ENCODE results near the gene DLL3. TPM values are rescaled to one million over a fixed set of nuclear protein-coding genes. Genes with fewer than 3 reads are reported as not detected.
"Not testable (repeated sequence)": the region's sequence is repeated elsewhere in the genome, so short reads cannot be mapped to it uniquely, and the experiment has no call there.

The DLL3 gene
- total RNA-seq, 2 donors from 2014 or later = 0.16 to 1.2 TPM

GRCh38 chr19:39474139-39474620 lies 24.6 kb upstream of the DLL3 start:
- Mint-ChIP-seq H3K27ac (no peak overlapping the region), H3K4me3 (no peak overlapping the region), H3K9me3 (no peaks in the 10 kb centered on the region), H3K27me3 (no peaks in the 10 kb centered on the region), H3K36me3 (ENCODE audit: low read depth) (peaks cover 74% of the 10 kb centered on the region), H3K4me1 (peaks cover 11% of the 10 kb centered on the region)
- ATAC-seq (replicated peaks) = peak; percentile 64

GRCh38 chr19:39475748-39476147 lies 23.0 kb upstream of the DLL3 start:
- no peak for ATAC-seq (replicated peaks)
- H3K27ac Mint-ChIP-seq = peak overlapping the region; percentile 52
- H3K4me1 Mint-ChIP-seq = peaks cover 13% of the 10 kb centered on the region
- H3K4me3 Mint-ChIP-seq = no peak overlapping the region
- H3K36me3 Mint-ChIP-seq (ENCODE audit: low read depth) = peaks cover 59% of the 10 kb centered on the region
- H3K9me3 Mint-ChIP-seq = no peaks in the 10 kb centered on the region
- H3K27me3 Mint-ChIP-seq = no peaks in the 10 kb centered on the region

- Mint-ChIP-seq H3K4me1 (peaks cover 18% of the 10 kb centered on the region), H3K36me3 (ENCODE audit: low read depth) (peaks cover 56% of the 10 kb centered on the region), H3K27ac (peak overlapping the region; percentile 94), H3K4me3 (peak overlapping the region; percentile 89)
- ATAC-seq (replicated peaks); H3K9me3 Mint-ChIP-seq; H3K27me3 Mint-ChIP-seq: not testable (repeated sequence)
These were observed 19.4 kb upstream of the DLL3 start for GRCh38 chr19:39479319-39479801.

GRCh38 chr19:39479916-39480315 lies 18.8 kb upstream of the DLL3 start:
- no peaks in the 10 kb centered on the region for H3K9me3 Mint-ChIP-seq

GRCh38 chr19:39480337-39481228 lies 18.2 kb upstream of the DLL3 start, which contains the start of gene TIMM50:
Gene TIMM50 (plus strand): TSS chr19:39480838. CDS start chr19:39480854, 16 bp downstream.
- peak; percentile 97 for ATAC-seq (replicated peaks)
- peak within 1 kb of the TSS; percentile 89 for H3K4me3 Mint-ChIP-seq

More at GRCh38 chr19:39479916-39480315, 18.8 kb upstream of the DLL3 start:
- Mint-ChIP-seq H3K27me3 (no peaks in the 10 kb centered on the region), H3K27ac (peak overlapping the region; percentile 94), H3K36me3 (ENCODE audit: low read depth) (peaks cover 56% of the 10 kb centered on the region), H3K4me1 (peaks cover 18% of the 10 kb centered on the region), H3K4me3 (peak overlapping the region; percentile 89)
- no peak for ATAC-seq (replicated peaks)

GRCh38 chr19:39481229-39481545 lies 17.6 kb upstream of the DLL3 start:
- peaks cover 58% of the 10 kb centered on the region for H3K36me3 Mint-ChIP-seq (ENCODE audit: low read depth)
- H3K4me1 Mint-ChIP-seq = peaks cover 18% of the 10 kb centered on the region
- peak overlapping the region; percentile 89 for H3K4me3 Mint-ChIP-seq
- ATAC-seq (replicated peaks) = no peak
- no peaks in the 10 kb centered on the region for H3K27me3 Mint-ChIP-seq
- peak overlapping the region; percentile 97 for H3K27ac Mint-ChIP-seq
- H3K9me3 Mint-ChIP-seq = no peaks in the 10 kb centered on the region

More at GRCh38 chr19:39480337-39481228, 18.2 kb upstream of the DLL3 start, which contains the start of gene TIMM50:
- H3K9me3 Mint-ChIP-seq = no peaks in the 10 kb centered on the region
- H3K36me3 Mint-ChIP-seq (ENCODE audit: low read depth) = peaks cover 56% of the 10 kb centered on the region
- no peaks in the 10 kb centered on the region for H3K27me3 Mint-ChIP-seq
- H3K27ac Mint-ChIP-seq = peak within 1 kb of the TSS; percentile 97
- H3K4me1 Mint-ChIP-seq = peaks cover 18% of the 10 kb centered on the region

- no peaks in the 10 kb centered on the region for H3K9me3 Mint-ChIP-seq
- H3K27ac Mint-ChIP-seq = peak overlapping the region; percentile 97
- ATAC-seq (replicated peaks) = no peak
- H3K4me1 Mint-ChIP-seq = peaks cover 18% of the 10 kb centered on the region
- H3K4me3 Mint-ChIP-seq = peak overlapping the region; percentile 89
- peaks cover 59% of the 10 kb centered on the region for H3K36me3 Mint-ChIP-seq (ENCODE audit: low read depth)
- H3K27me3 Mint-ChIP-seq = no peaks in the 10 kb centered on the region
These were observed 17.1 kb upstream of the DLL3 start for GRCh38 chr19:39481676-39482075.

GRCh38 chr19:39483141-39483540 lies 15.6 kb upstream of the DLL3 start:
- H3K4me3 Mint-ChIP-seq = peak overlapping the region; percentile 89

GRCh38 chr19:39489756-39490155 lies 9.0 kb upstream of the DLL3 start:
- Mint-ChIP-seq H3K27ac (no peak overlapping the region), H3K27me3 (no peaks in the 10 kb centered on the region), H3K9me3 (no peaks in the 10 kb centered on the region), H3K36me3 (ENCODE audit: low read depth) (peaks cover 55% of the 10 kb centered on the region), H3K4me1 (no peaks in the 10 kb centered on the region), H3K4me3 (no peak overlapping the region)
- no peak for ATAC-seq (replicated peaks)

More at GRCh38 chr19:39483141-39483540, 15.6 kb upstream of the DLL3 start:
- no peak for ATAC-seq (replicated peaks)
- no peaks in the 10 kb centered on the region for H3K27me3 Mint-ChIP-seq
- no peak overlapping the region for H3K27ac Mint-ChIP-seq
- H3K4me1 Mint-ChIP-seq = peaks cover 18% of the 10 kb centered on the region
- no peaks in the 10 kb centered on the region for H3K9me3 Mint-ChIP-seq
- H3K36me3 Mint-ChIP-seq (ENCODE audit: low read depth) = peaks cover 59% of the 10 kb centered on the region

GRCh38 chr19:39492225-39492624 lies 6.5 kb upstream of the DLL3 start:
- Mint-ChIP-seq H3K27me3 (peaks cover 7% of the 10 kb centered on the region), H3K4me3 (no peak overlapping the region)

GRCh38 chr19:39492788-39493187 lies 6.0 kb upstream of the DLL3 start:
- H3K27ac Mint-ChIP-seq = no peak overlapping the region
- no peak overlapping the region for H3K4me3 Mint-ChIP-seq
- peaks cover 7% of the 10 kb centered on the region for H3K27me3 Mint-ChIP-seq
- ATAC-seq (replicated peaks) = no peak
- no peaks in the 10 kb centered on the region for H3K9me3 Mint-ChIP-seq
- no peaks in the 10 kb centered on the region for H3K4me1 Mint-ChIP-seq
- peaks cover 29% of the 10 kb centered on the region for H3K36me3 Mint-ChIP-seq (ENCODE audit: low read depth)

More at GRCh38 chr19:39492225-39492624, 6.5 kb upstream of the DLL3 start:
- Mint-ChIP-seq H3K36me3 (ENCODE audit: low read depth) (peaks cover 32% of the 10 kb centered on the region), H3K9me3 (no peaks in the 10 kb centered on the region), H3K4me1 (no peaks in the 10 kb centered on the region), H3K27ac (no peak overlapping the region)
- no peak for ATAC-seq (replicated peaks)

- no peak for ATAC-seq (replicated peaks)
- Mint-ChIP-seq H3K4me1 (peaks cover 7% of the 10 kb centered on the region), H3K27me3 (peaks cover 18% of the 10 kb centered on the region), H3K27ac (no peak overlapping the region), H3K9me3 (no peaks in the 10 kb centered on the region), H3K36me3 (ENCODE audit: low read depth) (peaks cover 10% of the 10 kb centered on the region), H3K4me3 (no peak overlapping the region)
These were observed 4.1 kb upstream of the DLL3 start for GRCh38 chr19:39494661-39495060.

- peaks cover 28% of the 10 kb centered on the region for H3K27me3 Mint-ChIP-seq
- no peaks in the 10 kb centered on the region for H3K9me3 Mint-ChIP-seq
- H3K4me3 Mint-ChIP-seq = no peak overlapping the region
- peaks cover 7% of the 10 kb centered on the region for H3K4me1 Mint-ChIP-seq
- no peak for ATAC-seq (replicated peaks)
- H3K36me3 Mint-ChIP-seq (ENCODE audit: low read depth) = no peaks in the 10 kb centered on the region
- no peak overlapping the region for H3K27ac Mint-ChIP-seq
These were observed 2.7 kb upstream of the DLL3 start for GRCh38 chr19:39496063-39496462.

- Mint-ChIP-seq H3K4me1 (peaks cover 7% of the 10 kb centered on the region), H3K27ac (no peak overlapping the region), H3K36me3 (ENCODE audit: low read depth) (no peaks in the 10 kb centered on the region), H3K4me3 (peak overlapping the region; percentile 56), H3K27me3 (peaks cover 33% of the 10 kb centered on the region), H3K9me3 (no peaks in the 10 kb centered on the region)
- ATAC-seq (replicated peaks) = no peak
These were observed 1.1 kb upstream of the DLL3 start for GRCh38 chr19:39497701-39497995.

All from activated T-helper 17 cell treated with anti-CD3 and anti-CD28 coated beads, Interleukin-2, amount 50 U/mL, for 72 hours (primary cell).